IgD-negative memory B cell (primary cell): ENCODE measurements around the gene AHDC1. TPM values are rescaled to one million over a fixed set of nuclear protein-coding genes. Genes with fewer than 3 reads are reported as not detected.
A peak's percentile ranks its signal among the peaks of the same experiment; 100 is the strongest.

ENCODE experiments used
- H3K27ac Mint-ChIP-seq, 3 donors: one replicate each; pipeline ENCODE4 v1.8.0; 2020 to 2022; ENCODE audit warnings: mild to moderate bottlenecking in 3 of 3, mixed read lengths in 3 of 3, moderate library complexity in 1 of 3
- H3K27me3 Mint-ChIP-seq: one replicate; pipeline ENCODE4 v1.8.0; 2021; ENCODE audit warnings: mixed read lengths
- H3K36me3 Mint-ChIP-seq: one replicate; pipeline ENCODE4 v1.8.0; 2020; ENCODE audit warnings: mild to moderate bottlenecking, mixed read lengths
- H3K4me1 Mint-ChIP-seq, 3 donors: one replicate each; pipeline ENCODE4 v1.8.0; 2020 to 2022; ENCODE audit warnings: mixed read lengths in 3 of 3, mild to moderate bottlenecking in 1 of 3
- H3K4me3 Mint-ChIP-seq, 4 donors: one replicate each; pipeline ENCODE4 v1.8.0; 2020 to 2022; ENCODE audit warnings: mild to moderate bottlenecking in 4 of 4, mixed read lengths in 4 of 4, moderate library complexity in 3 of 4
- H3K9me3 Mint-ChIP-seq, 3 donors: one replicate each; pipeline ENCODE4 v1.8.0; 2020 to 2021; ENCODE audit warnings: mixed read lengths in 3 of 3, mild to moderate bottlenecking in 1 of 3
- polyA plus RNA-seq: library from polyadenylated mRNA; unstranded; fragments of 300-500 nt; fragmentation: Illumina TruSeq; gene quantifications from one replicate; pipeline ENCODE4 v1.2.3, GENCODE V29; 2021

The AHDC1 gene
- polyA plus RNA-seq, 1 donor from 2014 or later: 1.1 TPM

- Mint-ChIP-seq H3K36me3 (peaks cover 2% of the 10 kb centered on the region), H3K4me1 (peaks cover 0 to 11% (median 7%) of the 10 kb centered on the region in 3 donors), H3K27ac (peak overlapping the region; percentile 32 to 74 (median 59)), H3K27me3 (no peaks in the 10 kb centered on the region), H3K9me3 (no peaks in the 10 kb centered on the region), H3K4me3 (peak overlapping the region in 1 of 4 donors; percentile 48)
Observed at GRCh38 chr1:27531959-27532685, 71.8 kb downstream of the AHDC1 start.

- H3K27me3 Mint-ChIP-seq: peaks cover 4% of the 10 kb centered on the region
- H3K27ac Mint-ChIP-seq: peak overlapping the region in 2 of 3 donors; percentile 31 to 84
- peaks cover 2% of the 10 kb centered on the region for H3K36me3 Mint-ChIP-seq
- peak overlapping the region in 2 of 4 donors; percentile 17 to 86 for H3K4me3 Mint-ChIP-seq
- peaks cover 14 to 23% (median 22%) of the 10 kb centered on the region in 3 donors for H3K4me1 Mint-ChIP-seq
- H3K9me3 Mint-ChIP-seq: no peaks in the 10 kb centered on the region
Observed at GRCh38 chr1:27530192-27530591, 73.8 kb downstream of the AHDC1 start.

GRCh38 chr1:27529704-27530018 is 74.3 kb downstream of the AHDC1 start:
- H3K4me3 Mint-ChIP-seq: peak overlapping the region in 3 of 4 donors; percentile 56 to 86 (median 57)
- peak overlapping the region in 2 of 3 donors; percentile 61 to 84 for H3K27ac Mint-ChIP-seq
- no peaks in the 10 kb centered on the region for H3K9me3 Mint-ChIP-seq
- H3K27me3 Mint-ChIP-seq: peaks cover 4% of the 10 kb centered on the region
- H3K4me1 Mint-ChIP-seq: peaks cover 17 to 26% (median 25%) of the 10 kb centered on the region in 3 donors
- H3K36me3 Mint-ChIP-seq: peaks cover 2% of the 10 kb centered on the region

- H3K4me1 Mint-ChIP-seq: peaks cover 23 to 30% (median 30%) of the 10 kb centered on the region in 3 donors
- peak overlapping the region; percentile 56 to 91 (median 80) for H3K4me3 Mint-ChIP-seq
- H3K9me3 Mint-ChIP-seq: no peaks in the 10 kb centered on the region
- peaks cover 4% of the 10 kb centered on the region for H3K27me3 Mint-ChIP-seq
- peaks cover 2% of the 10 kb centered on the region for H3K36me3 Mint-ChIP-seq
- H3K27ac Mint-ChIP-seq: peak overlapping the region; percentile 73 to 94 (median 84)
Observed at GRCh38 chr1:27528818-27529703, 74.9 kb downstream of the AHDC1 start.

- Mint-ChIP-seq H3K27ac (peak overlapping the region; percentile 73 to 94 (median 78)), H3K27me3 (peaks cover 4% of the 10 kb centered on the region), H3K9me3 (no peaks in the 10 kb centered on the region), H3K4me1 (peaks cover 24 to 34% (median 33%) of the 10 kb centered on the region in 3 donors), H3K4me3 (peak overlapping the region; percentile 43 to 92 (median 83)), H3K36me3 (no peaks in the 10 kb centered on the region)
Observed at GRCh38 chr1:27527890-27528817, 75.8 kb downstream of the AHDC1 start.

- Mint-ChIP-seq H3K36me3 (no peaks in the 10 kb centered on the region), H3K4me3 (peak overlapping the region; percentile 70 to 93 (median 80)), H3K27me3 (peaks cover 4% of the 10 kb centered on the region), H3K9me3 (no peaks in the 10 kb centered on the region), H3K4me1 (peaks cover 24 to 36% (median 35%) of the 10 kb centered on the region in 3 donors), H3K27ac (peak overlapping the region; percentile 95 to 98 (median 97))
Observed at GRCh38 chr1:27527223-27527889, 76.6 kb downstream of the AHDC1 start.

- Mint-ChIP-seq H3K27ac (peak overlapping the region; percentile 95 to 98 (median 97)), H3K4me3 (peak overlapping the region; percentile 70 to 93 (median 82)), H3K9me3 (no peaks in the 10 kb centered on the region), H3K27me3 (peaks cover 4% of the 10 kb centered on the region), H3K4me1 (peaks cover 30 to 41% (median 39%) of the 10 kb centered on the region in 3 donors), H3K36me3 (no peaks in the 10 kb centered on the region)
Observed at GRCh38 chr1:27526569-27527222, 77.2 kb downstream of the AHDC1 start.

GRCh38 chr1:27525296-27526272 is 78.4 kb downstream of the AHDC1 start:
- Mint-ChIP-seq H3K4me3 (peak overlapping the region; percentile 70 to 93 (median 82)), H3K36me3 (no peaks in the 10 kb centered on the region), H3K27me3 (peaks cover 4% of the 10 kb centered on the region), H3K9me3 (no peaks in the 10 kb centered on the region), H3K27ac (peak overlapping the region; percentile 95 to 98 (median 97)), H3K4me1 (peaks cover 35 to 43% (median 40%) of the 10 kb centered on the region in 3 donors)

- H3K4me3 Mint-ChIP-seq: peak overlapping the region in 3 of 4 donors; percentile 32 to 64 (median 43)
- peaks cover 33 to 38% (median 35%) of the 10 kb centered on the region in 3 donors for H3K4me1 Mint-ChIP-seq
- H3K36me3 Mint-ChIP-seq: peaks cover 1% of the 10 kb centered on the region
Observed at GRCh38 chr1:27523337-27524020, 80.5 kb downstream of the AHDC1 start.

GRCh38 chr1:27522432-27523336 is 81.3 kb downstream of the AHDC1 start:
- Mint-ChIP-seq H3K4me3 (peak overlapping the region in 3 of 4 donors; percentile 61 to 77 (median 65)), H3K27me3 (peaks cover 4% of the 10 kb centered on the region), H3K4me1 (peaks cover 30 to 36% (median 35%) of the 10 kb centered on the region in 3 donors), H3K27ac (peak overlapping the region in 1 of 3 donors; percentile 6), H3K9me3 (no peaks in the 10 kb centered on the region), H3K36me3 (peaks cover 1% of the 10 kb centered on the region)

More at GRCh38 chr1:27523337-27524020, 80.5 kb downstream of the AHDC1 start:
- no peaks in the 10 kb centered on the region for H3K9me3 Mint-ChIP-seq
- H3K27ac Mint-ChIP-seq: peak overlapping the region in 2 of 3 donors; percentile 11 to 84
- peaks cover 4% of the 10 kb centered on the region for H3K27me3 Mint-ChIP-seq

- Mint-ChIP-seq H3K27ac (peak overlapping the region in 1 of 3 donors; percentile 12), H3K27me3 (peaks cover 4% of the 10 kb centered on the region), H3K4me1 (peaks cover 31 to 36% (median 35%) of the 10 kb centered on the region in 3 donors), H3K36me3 (peaks cover 3% of the 10 kb centered on the region), H3K9me3 (no peaks in the 10 kb centered on the region), H3K4me3 (peak overlapping the region in 1 of 4 donors; percentile 77)
Observed at GRCh38 chr1:27521861-27522431, 82.0 kb downstream of the AHDC1 start.
